Medulla oblongata (tissue), 1 donor: ENCODE data around the gene CEBPZOS.

ENCODE experiments used
- DNase-seq: peaks from one replicate; pipeline ENCODE4 v3.0.0-alpha.2; 2015; ENCODE audit errors: extremely low spot score

Gene CEBPZOS

DNA sequence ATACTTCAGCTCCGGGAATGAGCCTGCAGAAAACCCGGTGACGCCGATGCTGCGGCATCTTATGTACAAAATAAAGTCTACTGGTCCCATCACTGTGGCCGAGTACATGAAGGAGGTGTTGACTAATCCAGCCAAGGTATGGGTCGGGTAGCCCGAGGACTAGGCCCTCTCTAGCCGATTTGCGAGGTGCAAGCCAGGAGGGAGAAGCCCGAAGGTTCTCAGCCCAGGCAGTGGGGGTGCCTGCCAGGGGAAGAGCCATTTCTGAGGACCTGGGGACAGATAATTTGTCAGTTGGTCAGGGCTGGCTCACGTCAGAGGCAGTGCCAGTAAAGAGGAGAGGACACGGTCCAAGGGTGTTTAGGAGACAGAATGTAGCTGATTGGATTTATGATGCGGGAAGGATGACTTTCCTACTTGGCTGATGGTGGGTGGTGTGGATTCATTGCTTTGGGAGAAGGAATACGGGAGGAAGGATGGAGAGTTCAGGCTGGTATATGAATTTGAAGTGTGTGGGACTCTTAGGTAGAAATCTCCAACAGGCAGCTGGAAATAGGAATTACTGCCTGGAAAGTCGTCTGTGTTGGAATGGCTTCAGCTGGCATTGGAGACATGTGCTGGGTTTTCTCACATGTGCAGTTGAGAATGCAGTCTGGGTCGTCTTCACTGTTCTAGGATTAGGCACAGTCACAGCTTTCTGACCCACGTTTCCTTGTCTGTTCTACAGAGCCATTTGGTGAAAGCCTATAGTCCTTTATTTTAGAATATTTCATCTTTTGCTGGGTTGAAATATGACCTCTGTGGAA lies 36.0 kb downstream of the CEBPZOS start:
- DNase-seq, result no peak

- no peak for DNase-seq
Measured at GRCh38 chr2:37243435-37243834, 47.1 kb downstream of the CEBPZOS start.

- DNase-seq, result no peak
Measured at GRCh38 chr2:37244017-37244416, 47.7 kb downstream of the CEBPZOS start.

DNA sequence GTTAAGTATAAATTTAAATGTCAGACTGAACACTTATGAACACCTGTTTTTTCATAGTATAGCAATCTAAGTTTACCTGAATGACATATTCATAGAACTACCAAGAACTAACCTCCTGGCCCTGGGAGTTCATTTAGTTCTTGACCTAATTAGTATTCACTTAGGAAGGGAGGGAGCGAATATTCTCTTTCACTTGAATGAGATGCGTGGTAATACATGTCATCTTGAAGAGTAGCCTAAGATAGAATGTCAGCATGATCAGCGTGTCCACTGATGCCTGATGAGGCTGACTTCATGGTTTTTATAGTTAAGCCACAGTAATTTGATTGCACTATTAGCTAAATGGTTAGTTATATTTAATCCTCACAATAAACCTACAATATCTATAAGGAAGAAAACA lies 48.5 kb downstream of the CEBPZOS start:
- no peak for DNase-seq

- DNase-seq, result no peak
Measured at GRCh38 chr2:37246205-37246604, 49.9 kb downstream of the CEBPZOS start.

GRCh38 chr2:37250869-37251740 lies 54.8 kb downstream of the CEBPZOS start:
- no peak for DNase-seq
